Measurements from ENCODE around the gene ESRP2. TPM values are rescaled to one million over a fixed set of nuclear protein-coding genes. Genes with fewer than 3 reads are reported as not detected.
A peak's percentile ranks its signal among the peaks of the same experiment; 100 is the strongest.

Gene ESRP2
- total RNA-seq, 4 donors from 2014 or later, result 0.11 to 0.51 (median 0.13) TPM; not detected in 1

DNA sequence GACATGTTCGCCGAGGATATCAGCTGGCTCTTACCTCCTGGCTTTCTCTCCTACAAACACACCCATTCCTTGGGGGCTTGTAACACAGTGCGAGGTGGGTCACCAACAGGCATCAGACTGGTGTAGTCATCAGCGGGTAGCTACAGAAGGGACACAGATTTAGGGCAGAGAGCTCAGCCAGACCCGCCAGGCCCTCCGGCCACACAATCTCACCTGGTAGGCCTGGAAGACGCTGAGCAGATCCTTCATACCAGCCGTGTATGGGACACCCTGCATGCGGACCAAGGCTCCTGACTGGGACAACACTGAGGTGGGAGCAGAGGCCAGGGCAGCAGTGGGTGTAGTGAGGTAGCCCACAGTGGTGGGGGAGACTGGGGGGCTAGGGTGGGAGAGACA lies 5.8 kb downstream of the ESRP2 start:
- intact Hi-C loops (cut with DNase I; ENCODE audit: low total_unique reads) (no loop called here), in situ Hi-C loops (cut with MboI; ENCODE audit: low sequenced_read_pairs in 4 of 4) (loop anchor here in 1 of 4 donors (25.0 kb wide), 1 partner anchor 418 kb away; the partner anchor contains the start of genes RANBP10 and TSNAXIP1)
- peak overlapping the region in 2 of 4 donors; percentile 68 to 85 for H3K27ac ChIP-seq
- ATAC-seq (no peak), DNase-seq (no peak)
- H3K36me3 ChIP-seq, result no peaks in the 10 kb centered on the region
- H3K4me1 ChIP-seq, result peaks cover 32 to 34% of the 10 kb centered on the region in 2 donors
- no peak for TF ChIP-seq POLR2A (IDR thresholded peaks at IDR 0.05)
- TF ChIP-seq, protein P1, sequence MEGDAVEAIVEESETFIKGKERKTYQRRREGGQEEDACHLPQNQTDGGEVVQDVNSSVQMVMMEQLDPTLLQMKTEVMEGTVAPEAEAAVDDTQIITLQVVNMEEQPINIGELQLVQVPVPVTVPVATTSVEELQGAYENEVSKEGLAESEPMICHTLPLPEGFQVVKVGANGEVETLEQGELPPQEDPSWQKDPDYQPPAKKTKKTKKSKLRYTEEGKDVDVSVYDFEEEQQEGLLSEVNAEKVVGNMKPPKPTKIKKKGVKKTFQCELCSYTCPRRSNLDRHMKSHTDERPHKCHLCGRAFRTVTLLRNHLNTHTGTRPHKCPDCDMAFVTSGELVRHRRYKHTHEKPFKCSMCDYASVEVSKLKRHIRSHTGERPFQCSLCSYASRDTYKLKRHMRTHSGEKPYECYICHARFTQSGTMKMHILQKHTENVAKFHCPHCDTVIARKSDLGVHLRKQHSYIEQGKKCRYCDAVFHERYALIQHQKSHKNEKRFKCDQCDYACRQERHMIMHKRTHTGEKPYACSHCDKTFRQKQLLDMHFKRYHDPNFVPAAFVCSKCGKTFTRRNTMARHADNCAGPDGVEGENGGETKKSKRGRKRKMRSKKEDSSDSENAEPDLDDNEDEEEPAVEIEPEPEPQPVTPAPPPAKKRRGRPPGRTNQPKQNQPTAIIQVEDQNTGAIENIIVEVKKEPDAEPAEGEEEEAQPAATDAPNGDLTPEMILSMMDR (IDR thresholded peaks at IDR 0.05 in 4 of 5, conservative IDR thresholded peaks at IDR 0.05 in 1 of 5), result no peak
- H3K27me3 ChIP-seq, result no peaks in the 10 kb centered on the region
- no peaks in the 10 kb centered on the region for H3K9me3 ChIP-seq
- H3K4me3 ChIP-seq, result no peak overlapping the region

GRCh38 chr16:68229431-68230175 lies 6.3 kb downstream of the ESRP2 start:
- Histone ChIP-seq H3K27ac (peak overlapping the region; percentile 68 to 85 (median 75)), H3K4me3 (no peak overlapping the region), H3K27me3 (no peaks in the 10 kb centered on the region), H3K36me3 (no peaks in the 10 kb centered on the region), H3K9me3 (no peaks in the 10 kb centered on the region), H3K4me1 (peaks cover 32 to 34% of the 10 kb centered on the region in 2 donors)
- intact Hi-C loops (cut with DNase I; ENCODE audit: low total_unique reads), result loop anchor here (1.0 to 2.0 kb wide), 2 partner anchors 160 to 237 kb away; no protein-coding TSS in a partner anchor
- in situ Hi-C loops (cut with MboI; ENCODE audit: low sequenced_read_pairs in 4 of 4), result loop anchor here in 2 of 4 donors (5.0 to 25.0 kb wide), 2 partner anchors 137 to 417 kb away; partner anchors contain the start of genes RANBP10 (in 1 of the 2) and TSNAXIP1 (in 1 of the 2)
- TF ChIP-seq, protein P1 (IDR thresholded peaks at IDR 0.05 in 4 of 5, conservative IDR thresholded peaks at IDR 0.05 in 1 of 5), result peak; percentile 85 to 94 (median 93)
- TF ChIP-seq POLR2A (IDR thresholded peaks at IDR 0.05), result no peak
- ATAC-seq (peak; percentile 63 to 73), DNase-seq (peak in 1 of 2 donors; percentile 63)

GRCh38 chr16:68228652-68229051 lies 7.3 kb downstream of the ESRP2 start:
- intact Hi-C loops (cut with DNase I; ENCODE audit: low total_unique reads), result loop anchor here (1.0 to 2.0 kb wide), 3 partner anchors 134 to 236 kb away; no protein-coding TSS in a partner anchor
- peak overlapping the region; percentile 68 to 85 (median 75) for H3K27ac ChIP-seq
- TF ChIP-seq POLR2A (IDR thresholded peaks at IDR 0.05), result no peak
- TF ChIP-seq, protein P1 (IDR thresholded peaks at IDR 0.05 in 4 of 5, conservative IDR thresholded peaks at IDR 0.05 in 1 of 5), result no peak

DNA sequence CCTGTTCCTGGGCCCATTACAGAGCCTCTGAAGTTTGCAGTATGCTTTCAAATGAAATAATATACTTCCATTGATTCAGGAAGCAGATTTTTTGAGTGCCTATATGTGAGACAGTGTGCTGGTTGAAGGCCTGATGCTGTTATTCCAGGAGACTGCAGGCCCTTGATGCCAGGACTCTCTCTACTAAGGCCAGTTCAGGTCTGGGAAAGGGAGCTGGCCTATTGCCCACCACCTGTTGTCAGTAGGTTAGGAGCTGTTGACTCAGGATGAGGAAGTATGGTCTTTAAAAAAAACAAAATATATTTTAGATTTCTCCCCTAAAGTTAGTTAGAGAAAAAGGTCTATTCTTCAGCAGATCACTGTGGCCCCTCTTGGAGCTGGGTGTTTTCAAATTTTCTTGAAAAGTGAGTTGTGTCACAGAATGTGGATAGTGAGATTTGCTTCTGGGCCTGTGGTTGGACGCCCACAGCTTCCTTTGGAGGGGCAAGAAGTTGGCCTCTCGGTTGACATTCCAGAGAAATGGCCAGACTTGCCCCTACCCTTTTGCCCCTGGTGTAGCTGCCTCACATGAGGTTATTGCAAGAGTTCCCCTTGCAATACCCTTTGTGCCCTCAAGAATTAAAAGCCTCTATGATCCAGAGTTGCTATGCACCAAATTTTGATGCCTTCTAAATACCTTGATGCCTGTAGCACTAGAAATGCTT lies 7.9 kb downstream of the ESRP2 start:
- Histone ChIP-seq H3K36me3 (no peaks in the 10 kb centered on the region), H3K27ac (peak overlapping the region; percentile 68 to 85 (median 75)), H3K4me1 (peaks cover 32 to 34% of the 10 kb centered on the region in 2 donors), H3K4me3 (no peak overlapping the region), H3K27me3 (no peaks in the 10 kb centered on the region), H3K9me3 (no peaks in the 10 kb centered on the region)
- in situ Hi-C loops (cut with MboI; ENCODE audit: low sequenced_read_pairs in 4 of 4) (loop anchor here in 2 of 4 donors (5.0 to 25.0 kb wide), 2 partner anchors 136 to 416 kb away; partner anchors contain the start of genes RANBP10 (in 1 of the 2) and TSNAXIP1 (in 1 of the 2)), intact Hi-C loops (cut with DNase I; ENCODE audit: low total_unique reads) (loop anchor here (1.0 to 2.0 kb wide), 2 partner anchors 134 to 235 kb away; no protein-coding TSS in a partner anchor)
- peak; percentile 82 to 88 for DNase-seq
- TF ChIP-seq, protein P1 (IDR thresholded peaks at IDR 0.05 in 4 of 5, conservative IDR thresholded peaks at IDR 0.05 in 1 of 5), result peak in 3 of 5 experiments; percentile 11 to 30 (median 23)
- TF ChIP-seq POLR2A (IDR thresholded peaks at IDR 0.05), result no peak
- peak; percentile 75 to 77 for ATAC-seq

More at GRCh38 chr16:68228652-68229051, 7.3 kb downstream of the ESRP2 start:
- Histone ChIP-seq H3K27me3 (no peaks in the 10 kb centered on the region), H3K36me3 (no peaks in the 10 kb centered on the region), H3K4me3 (no peak overlapping the region), H3K9me3 (no peaks in the 10 kb centered on the region), H3K4me1 (peaks cover 32 to 34% of the 10 kb centered on the region in 2 donors)
- DNase-seq, result no peak
- ATAC-seq, result no peak
- in situ Hi-C loops (cut with MboI; ENCODE audit: low sequenced_read_pairs in 4 of 4), result loop anchor here in 2 of 4 donors (5.0 to 25.0 kb wide), 2 partner anchors 136 to 416 kb away; partner anchors contain the start of genes RANBP10 (in 1 of the 2) and TSNAXIP1 (in 1 of the 2)
